GM19438 (cell line): ENCODE data around the gene SPATA25.

Source experiments
- ATAC-seq: cut with Tn5 transposase; IDR thresholded peaks from one replicate; pipeline ENCODE4 v1.9.1; 2021; ENCODE audit warnings: low read depth; ENCODE audit not compliant: unreplicated experiment

Gene SPATA25

GRCh38 chr20:45842169-45842812 lies 45.1 kb downstream of the SPATA25 start:
- ATAC-seq, result no peak

- ATAC-seq, result no peak
Measured at GRCh38 chr20:45841407-45842129, 45.9 kb downstream of the SPATA25 start.

GRCh38 chr20:45840700-45841198 lies 46.7 kb downstream of the SPATA25 start:
- no peak for ATAC-seq

GRCh38 chr20:45836841-45837240 lies 50.6 kb downstream of the SPATA25 start:
- no peak for ATAC-seq
